Upper lobe of right lung (tissue), 1 donor: ENCODE measurements around the gene EFHC1. TPM values are rescaled to one million over a fixed set of nuclear protein-coding genes. Genes with fewer than 3 reads are reported as not detected.
"Not testable (repeated sequence)": the region's sequence is repeated elsewhere in the genome, so short reads cannot be mapped to it uniquely, and the experiment has no call there.

Experiments
- ATAC-seq: fragments of 200-7000 bp; cut with Tn5 transposase; one replicate; pipeline ENCODE4 v1.9.1; 2020; ENCODE audit warnings: mild to moderate bottlenecking, moderate library complexity
- DNase-seq: peaks from one replicate; pipeline ENCODE4 v3.0.0-alpha.2; 2020
- H3K27ac ChIP-seq: fragments of 200-600 bp; one replicate; pipeline ENCODE4 v1.8.0; 2022
- H3K27me3 ChIP-seq: fragments of 200-600 bp; one replicate; pipeline ENCODE4 v1.8.0; 2022; ENCODE audit warnings: mild to moderate bottlenecking
- H3K36me3 ChIP-seq: fragments of 200-600 bp; one replicate; pipeline ENCODE4 v1.8.0; 2022
- H3K4me1 ChIP-seq: fragments of 200-600 bp; one replicate; pipeline ENCODE4 v1.8.0; 2022
- H3K4me3 ChIP-seq: fragments of 200-600 bp; one replicate; pipeline ENCODE4 v1.8.0; 2022; ENCODE audit warnings: mild to moderate bottlenecking
- H3K9me3 ChIP-seq: fragments of 200-600 bp; one replicate; pipeline ENCODE4 v1.8.0; 2022
- intact Hi-C: fragments of 100-400 bp; cut with DNase I; formaldehyde crosslinking; loops from one replicate; pipeline ENCODE4 v1.11.0; 2022
- total RNA-seq: library from RNA; stranded (reverse); fragmentation: NEBNext Ultra II Directional; extraction: Animal tissue kit (Norgen Biotek cat#: 25700); gene quantifications from one replicate; pipeline ENCODE4 v1.2.1, GENCODE V29; 2021
- TF ChIP-seq, protein P1 (sequence below): fragments of 200-600 bp; IDR thresholded peaks from one replicate; pipeline ENCODE4 v1.8.0; 2022; ENCODE audit warnings: antibody characterized with exemption
- donor health status: DM: no; HTN: yes; CAD: no; lungs with severe emphysema.

EFHC1 gene
- total RNA-seq, 1 donor from 2014 or later: 16.8 TPM

DNA sequence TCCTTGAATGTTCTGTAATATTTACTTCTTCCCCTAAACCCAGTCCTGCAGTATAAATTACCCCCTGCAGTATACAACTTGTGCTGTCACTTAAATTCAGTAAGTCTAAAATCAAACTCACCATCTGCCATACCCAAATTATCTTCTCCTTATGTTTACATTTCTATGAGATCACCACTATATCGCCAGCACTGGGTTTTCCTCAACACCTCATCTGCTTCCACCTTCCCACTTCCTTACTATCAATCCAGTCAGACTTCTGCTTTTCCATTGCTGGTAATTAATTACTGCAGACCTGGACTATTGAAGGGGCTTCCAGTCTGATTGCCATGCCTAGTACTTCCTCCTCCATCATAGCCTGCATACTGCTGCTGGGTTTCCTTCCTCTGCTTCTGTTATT is 15.2 kb downstream of the EFHC1 start:
- H3K27ac ChIP-seq: no peak overlapping the region
- TF ChIP-seq, protein P1, sequence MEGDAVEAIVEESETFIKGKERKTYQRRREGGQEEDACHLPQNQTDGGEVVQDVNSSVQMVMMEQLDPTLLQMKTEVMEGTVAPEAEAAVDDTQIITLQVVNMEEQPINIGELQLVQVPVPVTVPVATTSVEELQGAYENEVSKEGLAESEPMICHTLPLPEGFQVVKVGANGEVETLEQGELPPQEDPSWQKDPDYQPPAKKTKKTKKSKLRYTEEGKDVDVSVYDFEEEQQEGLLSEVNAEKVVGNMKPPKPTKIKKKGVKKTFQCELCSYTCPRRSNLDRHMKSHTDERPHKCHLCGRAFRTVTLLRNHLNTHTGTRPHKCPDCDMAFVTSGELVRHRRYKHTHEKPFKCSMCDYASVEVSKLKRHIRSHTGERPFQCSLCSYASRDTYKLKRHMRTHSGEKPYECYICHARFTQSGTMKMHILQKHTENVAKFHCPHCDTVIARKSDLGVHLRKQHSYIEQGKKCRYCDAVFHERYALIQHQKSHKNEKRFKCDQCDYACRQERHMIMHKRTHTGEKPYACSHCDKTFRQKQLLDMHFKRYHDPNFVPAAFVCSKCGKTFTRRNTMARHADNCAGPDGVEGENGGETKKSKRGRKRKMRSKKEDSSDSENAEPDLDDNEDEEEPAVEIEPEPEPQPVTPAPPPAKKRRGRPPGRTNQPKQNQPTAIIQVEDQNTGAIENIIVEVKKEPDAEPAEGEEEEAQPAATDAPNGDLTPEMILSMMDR: no peak
- peaks cover 10% of the 10 kb centered on the region for H3K36me3 ChIP-seq
- DNase-seq: no peak
- no peaks in the 10 kb centered on the region for H3K27me3 ChIP-seq
- no peaks in the 10 kb centered on the region for H3K9me3 ChIP-seq
- intact Hi-C loops: no loop called here
- no peaks in the 10 kb centered on the region for H3K4me1 ChIP-seq
- H3K4me3 ChIP-seq: no peak overlapping the region
- ATAC-seq: no peak

DNA sequence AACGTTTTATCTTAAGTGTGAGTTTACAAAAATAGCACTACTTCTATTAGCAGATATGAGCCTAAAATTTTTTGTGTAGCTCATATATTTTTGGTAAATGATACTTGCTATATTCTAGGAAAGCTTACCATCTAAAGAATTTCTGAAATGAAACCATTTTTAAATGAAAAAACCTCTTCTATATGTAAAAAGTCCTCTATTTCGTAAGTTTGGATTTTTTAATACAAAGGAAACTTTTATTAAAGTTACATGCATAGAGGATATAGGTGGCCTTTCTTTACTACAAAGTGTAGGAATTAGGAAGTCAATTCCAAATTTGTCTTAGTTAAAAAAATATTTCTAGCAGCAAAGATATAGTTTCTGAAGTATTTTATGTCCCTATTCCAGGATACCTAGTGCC is 18.8 kb downstream of the EFHC1 start:
- Histone ChIP-seq H3K36me3 (peaks cover 10% of the 10 kb centered on the region), H3K4me1 (no peaks in the 10 kb centered on the region), H3K27me3 (no peaks in the 10 kb centered on the region), H3K9me3 (no peaks in the 10 kb centered on the region), H3K27ac (no peak overlapping the region), H3K4me3 (no peak overlapping the region)
- ATAC-seq: no peak
- TF ChIP-seq, protein P1: no peak
- intact Hi-C loops: no loop called here
- no peak for DNase-seq

DNA sequence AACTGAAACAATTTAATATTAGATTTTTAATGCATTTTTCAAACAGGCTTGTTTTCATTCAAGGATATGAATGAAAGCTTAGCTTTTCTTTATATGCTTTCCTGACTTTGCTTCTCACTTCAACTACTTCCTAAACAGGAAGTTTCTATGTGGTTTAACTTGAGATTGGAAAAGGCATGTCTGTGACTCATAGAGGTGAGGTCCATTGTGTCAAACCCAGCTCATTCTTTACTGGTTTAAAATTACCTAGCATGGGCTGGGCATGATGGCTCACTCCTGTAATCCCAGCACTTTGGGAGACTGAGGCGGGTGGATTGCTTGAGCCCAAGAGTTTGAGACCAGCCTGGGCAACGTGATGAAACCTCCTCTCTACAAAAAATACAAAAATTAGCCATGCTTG is 34.4 kb downstream of the EFHC1 start:
- Histone ChIP-seq H3K27ac (no peak overlapping the region), H3K27me3 (no peaks in the 10 kb centered on the region), H3K36me3 (no peaks in the 10 kb centered on the region), H3K4me3 (no peak overlapping the region), H3K4me1 (no peaks in the 10 kb centered on the region), H3K9me3 (peaks cover 4% of the 10 kb centered on the region)
- ATAC-seq (no peak), DNase-seq (no peak)
- TF ChIP-seq, protein P1: no peak
- intact Hi-C loops: no loop called here

DNA sequence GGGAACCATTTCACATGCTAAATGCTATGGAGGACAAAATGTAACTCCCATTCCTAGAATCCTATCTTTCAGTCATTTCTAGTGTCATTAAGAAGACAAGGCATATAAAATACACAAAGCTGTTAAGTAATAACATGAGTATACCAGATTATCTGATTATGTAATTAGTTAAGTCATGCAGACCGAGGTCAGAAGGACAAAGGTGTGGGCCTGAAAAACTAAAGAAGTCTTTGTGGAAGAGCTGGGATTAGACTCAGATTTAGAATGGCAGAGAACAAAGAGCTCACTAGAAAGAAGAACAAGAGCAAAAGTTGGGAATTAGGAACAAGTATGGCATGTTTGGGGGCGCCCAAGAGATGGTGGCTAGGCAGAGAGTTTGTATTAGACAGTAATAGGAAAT is 37.0 kb downstream of the EFHC1 start:
- Histone ChIP-seq H3K4me1 (no peaks in the 10 kb centered on the region), H3K27ac (no peak overlapping the region), H3K36me3 (no peaks in the 10 kb centered on the region), H3K4me3 (no peak overlapping the region), H3K9me3 (no peaks in the 10 kb centered on the region), H3K27me3 (no peaks in the 10 kb centered on the region)
- TF ChIP-seq, protein P1: no peak
- DNase-seq (no peak), ATAC-seq (no peak)
- intact Hi-C loops: no loop called here

DNA sequence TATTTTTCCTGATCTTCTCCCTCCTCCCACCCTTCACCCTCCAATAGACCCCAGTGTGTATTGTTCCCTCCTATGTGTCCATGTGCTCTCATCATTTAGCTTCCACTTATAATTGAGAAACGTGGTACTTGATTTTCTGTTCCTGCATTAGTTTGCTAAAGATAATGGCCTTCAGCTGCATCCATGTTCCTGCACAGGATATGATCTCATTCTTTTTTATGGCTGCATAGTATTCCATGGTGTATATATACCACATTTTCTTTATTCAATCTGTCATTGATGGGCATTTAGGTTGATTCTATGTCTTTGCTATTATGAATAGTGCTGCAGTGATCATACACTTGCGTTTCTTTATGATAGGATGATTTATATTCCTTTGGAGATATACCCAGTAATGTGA is 41.1 kb downstream of the EFHC1 start:
- H3K27ac ChIP-seq, intact Hi-C loops, DNase-seq, H3K27me3 ChIP-seq, H3K4me1 ChIP-seq, H3K36me3 ChIP-seq, H3K4me3 ChIP-seq, ATAC-seq, H3K9me3 ChIP-seq: not testable (repeated sequence)

DNA sequence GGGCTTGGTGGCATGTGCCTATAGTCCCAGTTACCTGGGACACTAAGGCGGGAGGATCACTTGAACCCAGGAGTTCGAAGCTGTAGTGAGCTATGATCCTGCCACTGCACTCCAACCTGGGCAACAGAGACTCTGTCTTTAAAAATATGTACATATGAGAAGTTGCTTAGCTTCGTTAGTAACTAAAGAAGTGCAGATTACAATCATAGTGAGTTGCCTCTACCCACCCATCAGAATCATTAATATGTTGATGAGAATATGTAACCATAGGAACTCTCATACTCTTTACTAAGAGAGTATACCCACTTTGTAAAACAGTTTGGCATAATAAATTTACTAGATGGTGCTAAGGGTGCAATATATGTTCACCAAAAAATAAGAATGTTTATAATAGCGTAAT is 54.0 kb downstream of the EFHC1 start:
- Histone ChIP-seq H3K36me3 (no peaks in the 10 kb centered on the region), H3K4me3 (no peak overlapping the region), H3K9me3 (no peaks in the 10 kb centered on the region), H3K27ac (no peak overlapping the region), H3K27me3 (no peaks in the 10 kb centered on the region), H3K4me1 (no peaks in the 10 kb centered on the region)
- no peak for ATAC-seq
- TF ChIP-seq, protein P1: no peak
- no peak for DNase-seq
- intact Hi-C loops: no loop called here
